ENCODE data around the gene SLC15A2. TPM values are rescaled to one million over a fixed set of nuclear protein-coding genes. Genes with fewer than 3 reads are reported as not detected.

The SLC15A2 gene
- total RNA-seq, 4 donors from 2014 or later, result 0.77 to 9.3 (median 4.0) TPM

GRCh38 chr3:121897296-121897695 lies 3.1 kb downstream of the SLC15A2 start:
- H3K4me3 ChIP-seq, result no peak overlapping the region
- no peaks in the 10 kb centered on the region for H3K36me3 ChIP-seq
- TF ChIP-seq CTCF (IDR thresholded peaks at IDR 0.05), result no peak
- no peak for TF ChIP-seq POLR2A (IDR thresholded peaks at IDR 0.05)
- intact Hi-C loops (cut with DNase I; ENCODE audit: low total_unique reads), result no loop called here
- DNase-seq, result no peak
- H3K27ac ChIP-seq, result no peak overlapping the region
- no peaks in the 10 kb centered on the region for H3K4me1 ChIP-seq
- H3K27me3 ChIP-seq, result no peaks in the 10 kb centered on the region
- H3K9me3 ChIP-seq, result no peaks in the 10 kb centered on the region

- no peak overlapping the region for H3K4me3 ChIP-seq
Measured at GRCh38 chr3:121913305-121913990, 19.2 kb downstream of the SLC15A2 start.

GRCh38 chr3:121914081-121914998 lies 20.1 kb downstream of the SLC15A2 start:
- no peaks in the 10 kb centered on the region for H3K4me1 ChIP-seq
- H3K27ac ChIP-seq, result no peak overlapping the region
- intact Hi-C loops (cut with DNase I; ENCODE audit: low total_unique reads), result no loop called here
- no peaks in the 10 kb centered on the region for H3K27me3 ChIP-seq
- DNase-seq, result no peak
- TF ChIP-seq CTCF (IDR thresholded peaks at IDR 0.05), result no peak
- TF ChIP-seq POLR2A (IDR thresholded peaks at IDR 0.05), result no peak
- H3K4me3 ChIP-seq, result no peak overlapping the region
- no peaks in the 10 kb centered on the region for H3K9me3 ChIP-seq
- H3K36me3 ChIP-seq, result no peaks in the 10 kb centered on the region

More at GRCh38 chr3:121913305-121913990, 19.2 kb downstream of the SLC15A2 start:
- no peak for DNase-seq
- no peaks in the 10 kb centered on the region for H3K4me1 ChIP-seq
- H3K27me3 ChIP-seq, result no peaks in the 10 kb centered on the region
- H3K36me3 ChIP-seq, result no peaks in the 10 kb centered on the region
- H3K9me3 ChIP-seq, result no peaks in the 10 kb centered on the region
- H3K27ac ChIP-seq, result no peak overlapping the region
- intact Hi-C loops (cut with DNase I; ENCODE audit: low total_unique reads), result no loop called here
- no peak for TF ChIP-seq CTCF (IDR thresholded peaks at IDR 0.05)
- TF ChIP-seq POLR2A (IDR thresholded peaks at IDR 0.05), result no peak

GRCh38 chr3:121916189-121916588 lies 22.0 kb downstream of the SLC15A2 start:
- no peak overlapping the region for H3K4me3 ChIP-seq
- no peak overlapping the region for H3K27ac ChIP-seq
- no peaks in the 10 kb centered on the region for H3K4me1 ChIP-seq
- H3K9me3 ChIP-seq, result no peaks in the 10 kb centered on the region
- H3K27me3 ChIP-seq, result no peaks in the 10 kb centered on the region
- TF ChIP-seq POLR2A (IDR thresholded peaks at IDR 0.05) (no peak), CTCF (IDR thresholded peaks at IDR 0.05) (no peak)
- H3K36me3 ChIP-seq, result no peaks in the 10 kb centered on the region
- DNase-seq, result no peak
- intact Hi-C loops (cut with DNase I; ENCODE audit: low total_unique reads), result no loop called here

Measured in uterus (tissue), 4 donors.